DND-41 (cell line): ENCODE results near the gene CPHXL.

Experiments used
- ATAC-seq: fragments of 200-7000 bp; cut with Tn5 transposase; 3 replicates; pipeline ENCODE4 v1.9.1; 2021; ENCODE audit warnings: low read depth; ENCODE audit not compliant: insufficient read depth
- DNase-seq: peaks from one replicate; pipeline ENCODE4 v3.0.0-alpha.2; 2020
- H2AFZ ChIP-seq: 2 replicates; pipeline ENCODE4 v1.6.0; 2012; ENCODE audit warnings: low read depth, low read length
- H3K27ac ChIP-seq: 2 replicates; pipeline ENCODE4 v1.5.1; 2012; ENCODE audit warnings: low read length, inconsistent platforms
- H3K27me3 ChIP-seq: fragments of 200-600 bp; sonication (generic); 2 replicates; pipeline ENCODE4 v1.6.0; 2012; ENCODE audit warnings: low read length, mild to moderate bottlenecking, inconsistent platforms; ENCODE audit not compliant: insufficient read depth, poor library complexity
- H3K36me3 ChIP-seq: 2 replicates; pipeline ENCODE4 v1.5.1; 2012; ENCODE audit warnings: low read length, inconsistent platforms; ENCODE audit not compliant: insufficient read depth
- H3K4me1 ChIP-seq: 2 replicates; pipeline ENCODE4 v1.5.1; 2012; ENCODE audit warnings: mild to moderate bottlenecking, low read length; ENCODE audit not compliant: insufficient read depth
- H3K4me2 ChIP-seq: 2 replicates; pipeline ENCODE4 v1.6.0; 2012; ENCODE audit warnings: mild to moderate bottlenecking, moderate library complexity, low read length, inconsistent platforms; ENCODE audit not compliant: insufficient read depth
- H3K4me3 ChIP-seq, 2 experiments: fragments of 200-600 bp in 1 of 2; shearing (Covaris generic) in 1 of 2; 2 replicates each; pipeline ENCODE4 v1.5.1; 2012 to 2016; ENCODE audit warnings: inconsistent platforms in 2 of 2, low read length in 2 of 2, mild to moderate bottlenecking in 2 of 2, low read depth in 1 of 2, moderate library complexity in 1 of 2
- H3K79me2 ChIP-seq: 2 replicates; pipeline ENCODE4 v1.6.0; 2012; ENCODE audit warnings: low read length, inconsistent platforms; ENCODE audit not compliant: insufficient read depth
- H3K9ac ChIP-seq: 2 replicates; pipeline ENCODE4 v1.6.0; 2012; ENCODE audit warnings: low read depth, mild to moderate bottlenecking, inconsistent platforms, low read length, moderate library complexity
- H3K9me3 ChIP-seq: 2 replicates; pipeline ENCODE4 v1.5.1; 2012; ENCODE audit warnings: low read length, moderate library complexity, mild to moderate bottlenecking, inconsistent platforms; ENCODE audit not compliant: insufficient read depth, severe bottlenecking
- H4K20me1 ChIP-seq: 2 replicates; pipeline ENCODE4 v1.6.0; 2012; ENCODE audit warnings: low read length; ENCODE audit not compliant: insufficient read depth
- EZH2 ChIP-seq: IDR thresholded peaks from 3 replicates; pipeline ENCODE4 v1.6.1; 2012; ENCODE audit warnings: borderline replicate concordance, low read depth, mild to moderate bottlenecking, moderate library complexity, low read length, inconsistent platforms; ENCODE audit not compliant: severe bottlenecking
- TF ChIP-seq, protein P1 (sequence below): IDR thresholded peaks from 2 replicates; pipeline ENCODE4 v1.5.1; 2012; ENCODE audit warnings: borderline replicate concordance, low read length, moderate library complexity, mild to moderate bottlenecking; ENCODE audit not compliant: poor library complexity, severe bottlenecking; ENCODE audit errors: extremely low read depth

CPHXL gene

GRCh38 chr16:75703306-75703705 lies 23.0 kb downstream of the CPHXL start:
- H4K20me1 ChIP-seq: no peaks in the 10 kb centered on the region
- no peaks in the 10 kb centered on the region for H3K36me3 ChIP-seq
- ATAC-seq (no peak), DNase-seq (no peak)
- no peaks in the 10 kb centered on the region for H3K27me3 ChIP-seq
- no peaks in the 10 kb centered on the region for H3K79me2 ChIP-seq
- H3K4me2 ChIP-seq: no peak overlapping the region
- H3K4me3 ChIP-seq: no peak overlapping the region
- no peak for TF ChIP-seq EZH2
- TF ChIP-seq, protein P1, sequence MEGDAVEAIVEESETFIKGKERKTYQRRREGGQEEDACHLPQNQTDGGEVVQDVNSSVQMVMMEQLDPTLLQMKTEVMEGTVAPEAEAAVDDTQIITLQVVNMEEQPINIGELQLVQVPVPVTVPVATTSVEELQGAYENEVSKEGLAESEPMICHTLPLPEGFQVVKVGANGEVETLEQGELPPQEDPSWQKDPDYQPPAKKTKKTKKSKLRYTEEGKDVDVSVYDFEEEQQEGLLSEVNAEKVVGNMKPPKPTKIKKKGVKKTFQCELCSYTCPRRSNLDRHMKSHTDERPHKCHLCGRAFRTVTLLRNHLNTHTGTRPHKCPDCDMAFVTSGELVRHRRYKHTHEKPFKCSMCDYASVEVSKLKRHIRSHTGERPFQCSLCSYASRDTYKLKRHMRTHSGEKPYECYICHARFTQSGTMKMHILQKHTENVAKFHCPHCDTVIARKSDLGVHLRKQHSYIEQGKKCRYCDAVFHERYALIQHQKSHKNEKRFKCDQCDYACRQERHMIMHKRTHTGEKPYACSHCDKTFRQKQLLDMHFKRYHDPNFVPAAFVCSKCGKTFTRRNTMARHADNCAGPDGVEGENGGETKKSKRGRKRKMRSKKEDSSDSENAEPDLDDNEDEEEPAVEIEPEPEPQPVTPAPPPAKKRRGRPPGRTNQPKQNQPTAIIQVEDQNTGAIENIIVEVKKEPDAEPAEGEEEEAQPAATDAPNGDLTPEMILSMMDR: no peak
- H2AFZ ChIP-seq: no peak overlapping the region
- no peak overlapping the region for H3K9ac ChIP-seq
- H3K9me3 ChIP-seq: no peaks in the 10 kb centered on the region
- no peaks in the 10 kb centered on the region for H3K4me1 ChIP-seq
- no peak overlapping the region for H3K27ac ChIP-seq

- DNase-seq: no peak
- no peak for ATAC-seq
- H3K27ac ChIP-seq: no peak overlapping the region
- H4K20me1 ChIP-seq: no peaks in the 10 kb centered on the region
- no peaks in the 10 kb centered on the region for H3K4me1 ChIP-seq
- no peak overlapping the region for H2AFZ ChIP-seq
- no peaks in the 10 kb centered on the region for H3K36me3 ChIP-seq
- no peaks in the 10 kb centered on the region for H3K9me3 ChIP-seq
- H3K9ac ChIP-seq: no peak overlapping the region
- H3K4me3 ChIP-seq: no peak overlapping the region
- TF ChIP-seq, protein P1: no peak
- TF ChIP-seq EZH2: no peak
- no peaks in the 10 kb centered on the region for H3K79me2 ChIP-seq
- no peak overlapping the region for H3K4me2 ChIP-seq
- no peaks in the 10 kb centered on the region for H3K27me3 ChIP-seq
Observed at GRCh38 chr16:75702242-75702641, 24.0 kb downstream of the CPHXL start.

DNA sequence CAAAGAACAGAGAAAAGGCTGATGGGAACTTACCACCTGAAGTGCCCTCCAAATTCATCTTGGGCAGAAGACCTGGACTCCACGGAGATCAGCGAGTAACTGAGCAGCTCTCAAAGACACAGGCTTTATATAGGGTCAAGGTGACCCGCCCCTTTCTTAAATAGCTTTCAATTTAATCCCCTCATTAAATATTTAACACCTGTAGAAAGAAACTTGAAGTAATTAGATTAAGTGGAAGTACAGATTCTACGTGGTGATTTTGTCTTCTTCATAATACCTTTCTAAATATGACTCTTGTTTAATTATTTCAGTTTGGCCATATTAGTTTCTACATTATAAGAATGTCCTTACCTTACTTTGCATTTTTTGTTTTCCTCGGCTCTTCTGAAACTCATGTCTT lies 24.9 kb downstream of the CPHXL start, which contains the start of gene DUXB:
DUXB (minus strand) TSS at position 101 of the 400 bp plus-strand sequence; CDS start at position 58, 43 bp downstream.
- Histone ChIP-seq H3K4me1 (no peaks in the 10 kb centered on the region), H3K79me2 (no peaks in the 10 kb centered on the region), H3K9me3 (no peaks in the 10 kb centered on the region), H4K20me1 (no peaks in the 10 kb centered on the region), H3K36me3 (no peaks in the 10 kb centered on the region), H3K27ac (no peak within 1 kb of the TSS), H3K4me2 (no peak within 1 kb of the TSS), H2AFZ (no peak within 1 kb of the TSS), H3K27me3 (no peaks in the 10 kb centered on the region), H3K9ac (no peak within 1 kb of the TSS), H3K4me3 (no peak within 1 kb of the TSS)
- ATAC-seq (no peak), DNase-seq (no peak)
- TF ChIP-seq EZH2: no peak
- TF ChIP-seq, protein P1: no peak

- Histone ChIP-seq H3K4me3 (no peak overlapping the region), H3K36me3 (no peaks in the 10 kb centered on the region), H3K27ac (no peak overlapping the region), H3K4me1 (no peaks in the 10 kb centered on the region), H3K9me3 (no peaks in the 10 kb centered on the region), H3K79me2 (no peaks in the 10 kb centered on the region), H4K20me1 (no peaks in the 10 kb centered on the region), H3K4me2 (no peak overlapping the region), H2AFZ (no peak overlapping the region), H3K27me3 (no peaks in the 10 kb centered on the region), H3K9ac (no peak overlapping the region)
- ATAC-seq: no peak
- no peak for TF ChIP-seq EZH2
- TF ChIP-seq, protein P1: no peak
- DNase-seq: no peak
Observed at GRCh38 chr16:75697571-75697970, 28.7 kb downstream of the CPHXL start.
